ENCODE measurements around the gene GLTP.

The GLTP gene

DNA sequence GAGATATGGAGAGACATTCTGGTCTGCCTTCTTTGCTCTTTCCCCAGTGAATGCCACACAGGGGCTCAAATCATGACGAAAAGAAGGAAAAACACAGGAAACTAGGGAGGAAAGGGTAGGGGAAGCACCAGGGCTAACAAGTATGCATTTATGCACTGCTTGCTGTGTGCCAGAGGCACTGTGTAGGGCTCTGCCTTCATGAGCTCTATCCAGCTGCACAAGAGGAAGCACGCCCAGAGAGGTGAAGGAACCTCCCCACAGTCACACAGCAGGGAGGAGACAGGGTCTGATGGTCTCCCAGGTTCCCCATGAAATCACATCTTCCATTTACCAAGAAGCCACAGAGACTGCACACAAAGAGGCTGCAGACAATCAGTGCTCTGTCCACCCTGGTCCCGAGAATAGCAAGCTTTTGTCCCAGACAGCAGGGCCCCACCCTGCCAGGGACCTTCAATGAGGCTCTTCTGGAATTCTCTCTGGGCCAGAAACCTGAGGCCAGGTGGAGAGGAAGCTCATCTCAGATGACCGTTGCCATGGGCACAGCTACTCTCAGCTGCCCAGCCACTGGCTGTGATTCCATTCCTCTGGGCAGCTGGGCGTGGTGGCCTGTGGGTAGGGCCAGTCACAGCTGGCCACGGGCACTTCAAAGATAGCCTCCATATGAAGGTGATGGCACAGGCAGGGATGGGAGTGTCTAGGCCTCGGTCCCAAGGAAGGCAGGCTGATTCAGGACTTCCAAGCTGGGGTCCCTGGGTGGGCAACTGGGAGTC is 39.9 kb downstream of the GLTP start:
- DNase-seq, result no peak

DNA sequence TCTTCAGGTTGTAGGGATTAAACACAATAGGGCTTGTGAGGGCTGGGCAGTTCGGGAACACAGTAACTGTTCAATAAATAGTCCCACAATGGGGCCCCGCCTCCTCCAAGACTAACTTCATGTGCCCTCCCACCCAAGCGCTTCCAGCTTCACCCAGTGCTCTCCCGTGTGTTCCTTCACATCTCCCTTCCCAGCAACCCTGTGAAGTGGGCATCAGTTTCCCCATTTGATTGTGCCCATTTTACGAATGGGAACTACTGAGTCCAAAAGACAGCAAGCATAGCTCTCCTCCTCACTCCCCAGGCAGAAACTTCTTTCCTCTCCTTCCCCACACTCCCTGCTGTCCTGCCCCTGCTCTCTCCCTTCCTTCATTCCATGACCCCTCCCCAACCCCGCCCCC is 40.9 kb downstream of the GLTP start:
- DNase-seq, result no peak

DNA sequence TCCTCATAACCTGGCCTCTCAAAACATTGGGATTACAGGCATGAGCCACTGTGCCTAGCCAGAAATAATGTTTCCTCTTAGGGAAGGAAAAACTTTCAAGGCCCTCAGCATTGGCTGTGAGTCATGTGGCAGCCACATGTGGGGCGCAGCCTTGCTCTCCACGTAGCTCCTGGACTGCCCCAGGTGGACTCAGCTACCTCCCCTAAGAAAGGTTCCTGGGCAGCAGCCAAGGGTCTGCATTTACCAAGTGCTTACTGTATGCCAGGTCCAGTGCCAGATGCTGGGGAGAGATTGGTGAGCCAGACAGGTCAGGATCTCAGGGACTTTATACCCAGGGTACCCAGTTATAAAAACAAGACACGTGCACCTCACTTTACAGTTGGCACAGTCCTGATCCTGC is 43.4 kb downstream of the GLTP start:
- DNase-seq, result no peak

DNA sequence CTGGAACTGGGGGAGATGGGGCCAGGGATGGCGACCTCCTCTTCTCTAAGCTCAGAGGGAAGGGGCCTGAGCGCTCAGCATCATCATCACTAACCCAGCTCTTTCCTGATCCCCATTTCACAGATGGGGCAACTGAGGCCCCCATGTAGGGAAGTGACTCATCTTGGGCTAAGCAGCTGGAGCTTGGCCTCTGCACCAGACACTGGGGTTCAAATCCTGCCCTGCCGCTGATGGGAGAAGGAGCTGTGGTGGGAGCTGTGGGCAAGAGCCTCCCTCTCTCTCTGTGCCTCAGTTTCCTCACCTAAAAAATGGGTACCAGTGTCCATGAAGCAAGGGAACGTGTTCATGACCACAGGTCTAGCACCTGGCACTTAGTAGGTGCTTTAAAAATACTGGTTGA is 44.5 kb downstream of the GLTP start:
- no peak for DNase-seq

DNA sequence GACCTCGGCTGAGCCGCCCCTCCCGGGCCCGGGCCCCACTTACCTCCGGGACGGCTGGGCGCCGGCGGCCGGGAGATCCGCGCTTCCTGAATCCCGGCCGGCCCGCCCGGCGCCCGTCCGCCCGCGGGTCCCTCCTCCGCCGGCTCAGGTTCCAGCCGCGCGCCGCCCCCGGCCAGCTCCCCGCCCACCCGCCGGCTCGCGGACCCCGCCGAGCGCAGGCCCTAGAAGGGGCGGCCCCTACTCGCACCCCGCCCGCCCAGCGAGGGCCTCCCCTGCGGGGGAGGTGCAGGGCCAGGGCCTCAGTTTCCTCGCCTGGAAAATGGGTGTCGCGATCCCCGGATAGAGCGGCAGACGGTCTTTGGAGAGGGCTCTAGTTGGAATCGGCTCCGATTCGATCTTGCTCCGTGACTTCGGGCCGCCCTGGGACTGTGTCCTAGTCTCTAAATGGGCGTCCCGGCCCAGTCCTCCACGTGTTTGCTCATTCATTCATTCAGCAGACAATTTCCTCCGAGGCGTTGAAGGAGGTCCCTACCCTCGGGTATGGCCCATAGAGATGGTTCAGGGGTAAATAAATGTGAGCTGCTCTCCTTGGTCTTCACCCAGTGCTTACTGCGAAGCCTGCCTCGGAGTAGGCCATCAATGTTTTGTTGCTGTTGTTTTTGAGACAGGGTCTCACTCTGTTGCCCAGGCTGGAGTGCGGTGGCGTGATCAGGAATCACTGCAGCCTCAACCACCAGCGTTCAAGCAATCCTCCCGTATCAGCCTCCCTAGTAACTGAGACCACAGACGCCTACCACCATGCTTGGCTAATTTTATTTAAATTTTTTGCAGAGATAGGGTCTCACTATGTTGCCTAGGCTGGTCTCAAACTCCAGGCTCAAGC is 46.8 kb downstream of the GLTP start, which contains the start of gene TRPV4:
TRPV4 (minus strand) TSS at position 92 of the 883 bp plus-strand sequence. CDS start 18,602 bp downstream, outside the sequence.
- no peak for DNase-seq

DNA sequence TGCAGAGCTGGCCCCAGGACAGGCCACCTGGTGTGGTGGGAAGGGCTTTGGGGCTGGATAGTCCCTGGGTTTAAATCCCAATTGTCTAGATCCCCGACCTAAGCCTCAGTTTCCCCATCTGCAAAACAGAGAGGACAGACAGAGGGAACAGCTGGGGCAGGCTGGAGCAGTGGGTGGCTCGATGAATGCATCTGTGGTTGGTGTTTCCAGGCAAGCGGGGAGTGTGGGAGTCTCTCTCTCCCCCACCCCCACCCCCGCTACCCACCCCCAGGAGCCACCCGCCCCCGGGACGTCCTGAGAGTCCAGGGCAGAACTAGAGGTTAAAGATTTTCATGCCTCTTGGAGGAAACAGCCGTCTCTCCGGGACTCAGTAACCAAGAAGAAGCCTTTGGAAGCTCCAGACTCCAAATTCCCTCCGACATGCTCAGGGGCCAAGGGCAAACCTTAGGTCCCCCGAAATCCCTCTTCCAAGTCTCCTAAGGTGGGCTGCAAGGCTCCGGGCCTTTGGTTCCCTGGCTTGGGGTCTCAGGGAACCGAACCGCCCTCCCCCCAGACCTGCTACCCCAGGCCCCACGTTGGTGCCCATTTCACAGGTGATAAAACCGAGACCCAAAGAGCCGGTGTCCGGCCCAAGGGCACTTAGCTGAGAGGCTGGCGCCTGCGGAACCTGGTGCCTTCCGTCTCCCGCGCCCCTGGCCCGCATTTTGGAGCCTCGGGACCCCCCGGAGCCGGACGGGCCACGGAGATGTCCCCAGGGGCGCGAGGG is 47.6 kb downstream of the GLTP start:
- DNase-seq, result no peak

DNA sequence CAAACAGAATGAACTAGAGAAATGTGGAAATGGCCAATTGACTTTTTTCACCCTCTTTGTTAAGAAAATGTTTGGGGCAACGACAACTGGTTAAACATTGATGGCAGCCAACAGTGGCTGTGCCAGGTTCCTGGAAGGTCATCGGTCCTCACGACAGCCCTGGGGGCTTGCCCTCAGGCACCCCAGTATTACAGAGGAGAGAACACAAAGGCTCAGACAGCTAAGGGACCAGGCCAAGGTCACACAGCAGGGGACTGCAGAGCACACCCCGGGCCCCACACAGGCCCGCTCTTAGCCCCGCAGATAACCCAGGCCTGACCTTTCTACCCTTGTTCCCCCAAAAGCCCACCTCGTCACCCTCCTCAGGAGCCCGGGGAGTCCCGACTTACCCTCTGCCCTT is 48.4 kb downstream of the GLTP start:
- DNase-seq, result no peak

DNA sequence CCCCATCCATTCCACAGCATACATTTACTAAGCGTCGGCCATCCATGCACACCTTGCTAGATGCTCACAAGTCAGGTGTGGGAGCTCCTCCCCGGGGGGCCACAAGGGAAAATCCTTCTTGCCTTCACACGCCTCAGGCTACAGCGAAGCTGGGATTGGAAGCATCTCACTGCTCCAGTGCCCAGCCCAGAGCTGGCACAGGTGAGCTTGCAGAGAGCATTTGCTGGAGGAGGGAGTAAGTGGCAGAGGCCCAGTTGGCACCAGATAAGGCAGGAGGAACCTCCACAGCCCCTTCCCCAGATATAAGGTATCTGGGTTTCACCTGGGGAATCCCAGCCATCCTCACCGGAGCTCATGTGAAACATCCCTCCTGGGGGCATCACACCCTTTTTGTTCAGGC is 49.0 kb downstream of the GLTP start:
- no peak for DNase-seq

DNA sequence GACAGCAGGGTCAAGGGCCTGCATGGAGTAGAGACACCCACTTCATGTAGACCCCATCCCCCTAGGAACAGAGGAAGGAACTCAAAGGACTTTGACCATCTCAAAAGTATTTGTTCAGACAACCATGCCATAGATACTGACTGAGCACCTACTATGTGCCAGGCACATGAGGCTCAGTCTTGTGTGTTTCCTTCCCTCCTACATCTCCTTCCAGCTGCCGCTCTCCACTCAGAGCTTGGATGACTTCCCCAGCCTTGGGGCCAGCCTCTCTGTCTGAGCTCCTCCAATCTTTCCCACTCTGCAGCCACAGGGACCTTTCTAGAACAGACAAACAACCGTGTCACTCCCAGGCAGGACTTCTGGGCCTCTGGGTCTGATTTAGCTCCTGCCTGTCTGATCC is 49.6 kb downstream of the GLTP start:
- no peak for DNase-seq

DNA sequence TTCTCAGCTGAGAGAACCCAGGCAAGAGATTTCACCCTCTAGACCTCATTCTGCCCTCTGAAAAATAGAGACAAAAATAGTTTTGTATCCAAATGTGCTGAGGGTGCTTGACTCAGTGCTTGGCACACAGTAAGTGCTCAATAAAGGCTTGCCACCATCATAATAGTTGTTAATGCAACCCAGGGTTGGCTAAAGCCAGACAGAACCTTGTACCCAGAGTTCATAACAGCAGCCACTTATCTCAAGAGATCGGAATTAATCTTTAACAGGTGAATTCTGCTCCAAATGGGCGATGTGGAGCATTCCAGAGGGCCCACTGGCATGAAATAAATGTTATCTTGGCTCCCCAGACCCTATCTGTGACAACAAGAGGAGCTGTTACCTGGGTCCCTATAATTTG is 50.1 kb downstream of the GLTP start:
- no peak for DNase-seq

DNA sequence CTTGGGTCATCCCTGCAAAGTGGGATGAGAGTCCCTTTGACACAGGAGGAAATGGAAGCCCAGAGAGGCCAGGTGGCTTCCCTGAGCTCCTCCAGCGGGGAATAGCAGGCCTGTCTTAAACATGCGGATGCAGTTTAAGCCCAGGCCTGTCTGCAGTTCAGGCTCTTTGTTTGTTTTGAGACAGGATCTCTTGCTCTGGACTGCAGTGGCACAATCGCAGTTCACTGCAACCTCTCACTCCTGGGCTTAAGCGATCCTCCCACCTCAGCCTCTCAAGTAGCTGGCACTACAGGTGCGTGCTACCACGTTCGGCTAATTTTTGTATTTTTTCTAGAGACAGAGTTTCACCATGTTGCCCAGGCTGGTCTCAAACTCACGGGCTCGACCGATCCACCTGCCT is 50.7 kb downstream of the GLTP start:
- no peak for DNase-seq

DNA sequence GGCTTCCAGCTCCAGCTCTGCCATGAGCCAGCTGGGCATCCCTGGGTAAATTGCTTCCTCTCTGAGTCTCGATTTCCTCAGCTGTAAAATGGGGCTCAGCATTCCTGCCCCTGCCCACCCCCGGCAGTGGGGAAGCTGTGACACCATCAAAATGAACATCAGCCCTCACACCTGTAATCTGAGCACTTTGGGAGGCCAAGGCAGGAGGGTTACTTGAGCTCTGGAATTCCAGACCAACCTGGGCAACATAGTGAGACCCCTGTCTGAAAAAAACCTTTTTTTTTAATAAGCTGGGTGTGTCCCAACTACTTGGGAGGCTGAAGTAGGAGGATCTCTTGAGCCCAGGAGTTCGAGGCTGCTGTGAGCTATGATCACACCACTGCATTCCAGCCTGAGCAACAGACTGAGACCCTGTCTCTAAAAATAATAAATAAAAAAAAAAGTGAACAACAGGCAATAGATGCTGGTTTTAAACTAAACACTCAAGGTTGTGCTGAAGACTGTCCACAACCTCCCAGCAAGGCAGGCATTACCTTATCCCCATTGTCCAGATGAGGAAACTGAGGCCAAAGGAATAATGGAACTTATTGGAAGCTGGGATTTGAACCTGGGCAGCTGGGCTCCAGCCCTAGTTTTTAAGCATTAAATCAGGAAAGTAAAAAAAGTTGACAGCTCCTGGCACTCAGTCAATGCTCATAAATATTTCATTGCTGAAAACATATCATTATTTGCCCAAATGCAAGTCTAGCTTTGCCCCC is 51.4 kb downstream of the GLTP start:
- DNase-seq, result no peak

DNA sequence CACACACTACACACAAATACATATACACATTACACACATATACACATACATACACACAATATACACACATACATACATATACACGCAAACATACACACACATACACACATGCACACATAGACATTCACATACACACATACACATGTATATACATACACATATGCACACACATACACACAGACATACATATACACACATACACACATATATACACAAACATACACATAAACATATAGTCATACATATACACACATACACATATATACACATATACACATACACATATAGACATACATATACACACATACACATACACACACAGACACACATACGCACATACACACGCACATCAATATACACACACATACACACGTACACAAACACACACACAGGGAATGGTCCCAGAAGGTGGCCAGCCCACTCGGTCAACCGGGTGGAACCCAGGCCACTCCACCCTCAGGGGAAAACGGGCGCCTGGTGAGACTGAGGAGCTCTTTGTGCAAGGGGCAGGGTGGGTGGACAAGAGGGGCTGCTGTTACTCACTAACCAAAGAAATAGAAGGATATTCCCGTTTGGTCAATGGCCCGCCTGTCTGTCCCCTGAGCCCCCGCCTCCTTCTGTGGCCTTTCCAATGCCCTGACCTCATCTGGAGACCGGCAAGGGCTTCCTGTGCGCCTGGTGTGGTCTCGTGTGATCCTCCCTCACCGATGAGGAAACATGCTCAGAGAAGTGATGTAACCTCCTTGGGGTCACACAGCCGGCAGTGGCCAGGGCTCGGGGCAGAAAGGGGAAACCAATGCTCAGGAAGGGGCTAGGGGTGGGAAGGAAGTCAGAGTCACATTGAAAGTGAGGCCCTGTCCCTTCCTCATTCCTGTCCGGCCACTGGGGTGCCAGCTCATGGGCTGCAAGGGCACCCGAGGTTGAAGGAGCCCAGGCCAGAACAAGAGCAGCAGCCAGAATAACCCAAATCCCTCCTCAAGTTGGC is 52.5 kb downstream of the GLTP start:
- no peak for DNase-seq

DNA sequence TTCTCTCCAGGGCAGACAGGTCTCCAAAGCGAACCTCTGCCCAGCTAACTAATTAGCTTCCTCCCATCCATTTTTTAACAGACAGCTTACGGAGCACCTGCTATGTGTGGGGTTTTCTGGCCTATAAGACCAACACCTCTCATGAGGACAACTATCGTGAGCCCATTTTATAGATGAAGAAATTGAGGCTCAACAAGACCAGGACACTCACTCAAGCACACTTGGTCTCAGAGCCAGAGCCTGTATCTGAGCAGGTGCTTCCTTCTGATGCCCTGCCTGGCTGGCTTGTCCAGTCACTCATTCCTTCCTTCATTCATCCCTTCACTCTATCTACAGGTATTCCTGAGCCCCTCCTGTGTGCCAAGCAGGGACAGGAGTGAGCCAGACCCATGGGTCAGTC is 53.3 kb downstream of the GLTP start:
- DNase-seq, result no peak

DNA sequence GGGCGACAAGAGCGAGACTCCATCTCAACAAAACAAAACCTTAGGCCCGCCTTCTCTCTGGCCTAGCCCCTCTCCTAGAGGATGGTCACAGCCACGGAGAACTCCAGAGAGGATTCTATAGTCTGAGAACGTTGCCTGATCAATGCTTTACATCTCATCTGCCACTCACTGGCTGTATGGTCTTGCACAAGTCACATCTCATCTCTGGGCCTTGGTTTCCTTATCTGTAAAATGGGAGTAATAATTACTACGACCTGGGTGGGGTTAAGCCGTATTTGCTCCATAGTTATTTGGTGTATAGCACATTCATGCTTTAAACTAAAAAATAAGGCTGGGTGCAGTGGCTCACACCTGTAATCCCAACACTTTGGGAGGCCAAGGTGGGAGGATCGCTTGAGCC is 55.6 kb downstream of the GLTP start:
- no peak for DNase-seq

DNA sequence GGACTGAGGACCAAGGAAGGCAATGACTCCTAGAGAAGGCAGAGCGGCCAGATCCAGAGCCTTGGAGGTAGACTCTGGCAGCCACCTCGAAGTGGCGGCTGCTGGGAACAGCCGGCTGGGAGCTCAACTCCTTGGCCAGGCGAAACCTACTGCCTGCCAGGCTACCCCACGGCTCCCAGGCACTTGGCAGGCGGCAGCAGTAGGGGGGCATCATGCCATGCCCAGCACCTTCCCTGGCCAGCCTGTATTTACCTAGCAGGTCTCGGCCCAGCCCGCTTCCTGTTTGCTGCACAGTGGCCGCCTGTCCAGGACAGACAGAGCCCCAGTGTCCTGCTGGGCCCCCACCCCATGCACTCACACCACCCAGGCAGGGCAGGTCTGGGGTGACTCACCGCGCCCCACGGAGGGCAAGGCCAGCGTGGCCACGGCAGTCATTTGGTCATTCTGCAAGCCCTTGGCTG is 57.4 kb downstream of the GLTP start:
- DNase-seq, result no peak

DNA sequence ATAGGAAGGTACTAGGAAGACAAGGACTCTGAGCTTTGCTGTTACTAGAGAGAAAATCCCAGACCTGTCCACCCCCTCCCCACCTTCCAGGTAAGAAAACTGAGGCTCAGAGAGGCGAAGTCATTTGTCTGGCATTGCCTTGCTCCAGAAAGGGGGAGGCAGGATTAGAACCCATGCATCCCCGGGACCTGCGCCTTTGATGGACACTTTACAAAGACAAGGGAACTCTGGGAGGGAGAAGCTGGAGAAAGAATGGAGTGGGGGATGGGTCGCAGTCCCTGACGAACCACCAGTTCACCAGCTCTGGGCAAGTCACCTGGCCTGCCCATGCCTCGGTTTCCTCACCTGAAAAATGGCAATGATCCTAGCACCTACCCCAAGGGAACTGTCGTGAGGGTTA is 57.9 kb downstream of the GLTP start:
- no peak for DNase-seq

DNA sequence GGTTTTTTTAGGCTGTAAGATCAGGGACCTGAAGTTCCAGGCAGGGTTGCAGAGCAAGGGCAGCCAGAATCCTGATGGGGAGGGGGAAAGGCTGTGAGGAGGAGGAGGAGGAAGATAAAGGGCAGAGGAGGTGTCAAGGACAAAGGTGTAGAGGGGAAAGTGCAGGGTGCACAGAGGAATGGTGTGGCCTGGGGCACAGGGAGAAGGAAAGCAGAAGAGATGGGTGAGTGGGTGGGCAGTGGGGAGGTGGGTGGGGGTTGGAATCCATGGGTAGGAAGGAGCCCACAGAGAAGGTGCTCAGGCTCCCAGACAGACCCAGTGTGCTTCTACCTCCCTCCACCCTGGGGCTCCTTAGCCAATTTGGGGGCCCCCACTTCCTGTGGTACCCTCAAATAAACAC is 58.4 kb downstream of the GLTP start:
- no peak for DNase-seq

DNA sequence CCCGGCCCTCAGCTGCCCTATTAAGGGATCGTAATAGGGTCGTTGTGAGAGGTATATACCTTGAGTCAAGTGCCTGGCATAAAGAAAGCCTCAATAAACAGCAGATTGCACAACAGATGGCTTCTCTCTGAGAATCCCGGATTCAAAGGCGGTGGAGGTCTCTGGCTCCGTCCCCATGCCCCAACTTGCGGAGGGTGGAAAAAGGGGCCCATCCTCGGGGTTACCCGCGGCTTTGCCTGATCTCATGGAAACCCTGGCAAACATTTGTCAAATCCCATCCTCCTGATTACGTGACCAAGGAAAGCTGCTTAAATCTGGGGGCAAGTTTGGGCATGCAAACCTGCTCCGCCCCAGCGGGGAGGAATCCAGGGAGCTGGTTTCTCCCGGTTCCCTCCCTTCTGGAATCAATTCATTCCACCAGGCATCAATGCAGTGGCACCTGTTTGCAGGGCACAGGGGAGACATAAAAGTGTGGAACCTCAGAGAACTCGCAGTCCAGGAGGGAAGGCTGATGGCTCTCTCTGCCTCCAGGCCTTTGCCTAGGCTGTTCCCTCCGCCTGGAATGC is 59.4 kb downstream of the GLTP start:
- DNase-seq, result no peak

DNA sequence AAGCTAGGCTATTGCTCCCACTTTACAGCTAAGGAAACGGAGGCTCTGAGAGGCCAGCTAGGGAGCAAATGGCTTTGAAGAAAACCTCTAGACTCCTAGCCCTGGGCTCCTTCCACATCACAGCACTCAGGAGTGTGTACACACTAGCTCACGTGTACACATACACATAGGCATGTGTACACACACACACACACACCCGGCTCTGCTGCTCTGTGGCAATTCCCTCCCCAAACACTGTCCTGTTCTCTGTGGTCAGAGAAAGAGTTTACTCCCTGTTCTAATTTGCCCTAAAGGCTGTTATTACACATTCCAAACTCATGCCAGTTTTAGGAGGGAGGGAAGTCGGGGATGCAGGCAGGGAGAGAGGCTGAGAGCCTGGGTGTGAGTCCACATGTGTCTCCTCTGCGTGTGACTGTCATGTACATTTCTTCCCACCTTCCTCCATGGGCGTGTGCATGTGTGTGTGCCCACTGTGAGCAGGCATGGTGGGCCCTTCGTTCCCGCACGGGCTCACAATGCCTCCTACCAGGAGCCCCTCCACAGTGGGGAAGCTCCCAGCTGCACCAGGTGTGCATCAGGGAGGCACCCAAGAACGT is 61.3 kb downstream of the GLTP start:
- no peak for DNase-seq

DNA sequence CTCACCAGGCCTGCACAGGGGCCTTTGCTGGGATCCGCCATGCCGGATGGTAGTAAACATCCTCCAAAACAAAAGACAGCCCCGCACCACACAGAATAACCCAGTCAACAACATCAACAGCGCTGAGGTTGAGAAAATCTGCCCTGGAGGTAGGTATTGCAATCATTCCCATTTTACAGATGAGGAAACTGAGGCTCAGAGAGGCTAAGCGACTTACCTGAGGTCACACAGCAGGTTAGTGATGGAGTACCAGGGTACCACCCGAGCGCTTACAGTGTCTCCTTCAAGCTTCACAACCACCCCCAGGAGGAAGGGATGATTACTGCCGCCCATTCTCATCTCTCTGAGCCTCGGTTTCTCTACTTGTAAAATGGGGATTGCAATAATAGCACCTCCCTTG is 62.1 kb downstream of the GLTP start:
- DNase-seq, result no peak

All from stimulated activated CD4-positive, alpha-beta T cell treated with anti-CD3 and anti-CD28 coated beads, Interleukin-2, amount 100 ng/mL, for 24 hours (primary cell).